SK-N-MC (cell line): ENCODE data around the gene CTNNA1.

ENCODE experiments used
- EZH2 ChIP-seq: fragments of 200-600 bp; sonication (generic); IDR thresholded peaks from one replicate; pipeline ENCODE4 v1.6.1; 2017; ENCODE audit warnings: antibody characterized with exemption
- FOXP2 ChIP-seq: optimal IDR thresholded peaks from 2 replicates; pipeline ENCODE3; 2011; ENCODE audit warnings: mild to moderate bottlenecking, moderate library complexity; ENCODE audit not compliant: insufficient read depth; ENCODE audit errors: extremely low read length, control extremely low read depth
- POLR2AphosphoS5 ChIP-seq: IDR thresholded peaks from 2 replicates; pipeline ENCODE4 v1.6.1; 2012; ENCODE audit warnings: mild to moderate bottlenecking, low read depth, low read length, borderline replicate concordance

DNA sequence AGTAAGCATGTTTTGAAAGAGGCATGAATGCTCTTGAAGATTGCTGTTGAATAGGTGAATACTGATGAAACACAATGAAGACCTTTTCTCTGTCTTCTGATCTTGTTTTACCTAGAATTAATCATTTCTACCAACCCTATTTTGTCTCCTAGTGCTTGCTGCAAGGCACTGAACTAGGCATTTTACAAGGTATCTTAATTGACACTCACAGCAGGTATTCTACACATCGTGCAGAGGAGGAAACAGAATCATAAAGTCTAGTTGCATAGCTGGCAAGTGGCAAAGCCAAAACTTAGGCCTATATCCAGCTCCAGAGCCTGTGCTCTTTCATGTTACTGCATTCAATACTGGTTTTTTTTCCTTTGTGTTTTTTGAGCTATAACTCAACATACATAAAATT, 50.7 kb downstream of the CTNNA1 start:
- TF ChIP-seq EZH2 (no peak), POLR2AphosphoS5 (no peak), FOXP2 (no peak)
